ENCODE measurements around the gene CTXND1.

Gene CTXND1

GRCh38 chr15:80231371-80231770 is 20.6 kb downstream of the CTXND1 start:
- Histone ChIP-seq H3K27me3 (ENCODE audit: control insufficient read depth, insufficient read depth, low read length) (no peaks in the 10 kb centered on the region), H3K4me3 (ENCODE audit: low read length) (no peak overlapping the region), H3K36me3 (ENCODE audit: control insufficient read depth, low read depth, low read length) (no peaks in the 10 kb centered on the region), H3K9me3 (ENCODE audit: control insufficient read depth, low read depth, low read length) (no peaks in the 10 kb centered on the region), H3K4me1 (ENCODE audit: control insufficient read depth, low read depth, low read length) (peaks cover 10% of the 10 kb centered on the region), H3K9ac (ENCODE audit: low read length) (no peak overlapping the region), H3K27ac (ENCODE audit: low read length) (no peak overlapping the region)

- Histone ChIP-seq H3K27ac (ENCODE audit: low read length) (no peak overlapping the region), H3K4me3 (ENCODE audit: low read length) (no peak overlapping the region), H3K9ac (ENCODE audit: low read length) (no peak overlapping the region), H3K4me1 (ENCODE audit: control insufficient read depth, low read depth, low read length) (peaks cover 10% of the 10 kb centered on the region), H3K36me3 (ENCODE audit: control insufficient read depth, low read depth, low read length) (no peaks in the 10 kb centered on the region), H3K27me3 (ENCODE audit: control insufficient read depth, insufficient read depth, low read length) (no peaks in the 10 kb centered on the region), H3K9me3 (ENCODE audit: control insufficient read depth, low read depth, low read length) (no peaks in the 10 kb centered on the region)
Observed at GRCh38 chr15:80228959-80229610, 22.9 kb downstream of the CTXND1 start.

GRCh38 chr15:80219955-80220354 is 32.1 kb downstream of the CTXND1 start:
- no peak overlapping the region for H3K9ac ChIP-seq (ENCODE audit: low read length)
- H3K27ac ChIP-seq (ENCODE audit: low read length): no peak overlapping the region
- H3K4me3 ChIP-seq (ENCODE audit: low read length): no peak overlapping the region
- H3K27me3 ChIP-seq (ENCODE audit: control insufficient read depth, insufficient read depth, low read length): no peaks in the 10 kb centered on the region
- H3K4me1 ChIP-seq (ENCODE audit: control insufficient read depth, low read depth, low read length): no peaks in the 10 kb centered on the region
- no peaks in the 10 kb centered on the region for H3K36me3 ChIP-seq (ENCODE audit: control insufficient read depth, low read depth, low read length)
- no peaks in the 10 kb centered on the region for H3K9me3 ChIP-seq (ENCODE audit: control insufficient read depth, low read depth, low read length)

- Histone ChIP-seq H3K36me3 (ENCODE audit: control insufficient read depth, low read depth, low read length) (no peaks in the 10 kb centered on the region), H3K9ac (ENCODE audit: low read length) (no peak overlapping the region), H3K4me3 (ENCODE audit: low read length) (no peak overlapping the region), H3K27me3 (ENCODE audit: control insufficient read depth, insufficient read depth, low read length) (no peaks in the 10 kb centered on the region), H3K4me1 (ENCODE audit: control insufficient read depth, low read depth, low read length) (no peaks in the 10 kb centered on the region), H3K9me3 (ENCODE audit: control insufficient read depth, low read depth, low read length) (no peaks in the 10 kb centered on the region), H3K27ac (ENCODE audit: low read length) (no peak overlapping the region)
Observed at GRCh38 chr15:80217327-80217900, 34.6 kb downstream of the CTXND1 start.

GRCh38 chr15:80216911-80217310 is 35.1 kb downstream of the CTXND1 start:
- H3K36me3 ChIP-seq (ENCODE audit: control insufficient read depth, low read depth, low read length): no peaks in the 10 kb centered on the region
- H3K27ac ChIP-seq (ENCODE audit: low read length): no peak overlapping the region
- H3K9ac ChIP-seq (ENCODE audit: low read length): no peak overlapping the region
- H3K4me1 ChIP-seq (ENCODE audit: control insufficient read depth, low read depth, low read length): no peaks in the 10 kb centered on the region
- H3K9me3 ChIP-seq (ENCODE audit: control insufficient read depth, low read depth, low read length): no peaks in the 10 kb centered on the region
- H3K27me3 ChIP-seq (ENCODE audit: control insufficient read depth, insufficient read depth, low read length): no peaks in the 10 kb centered on the region
- H3K4me3 ChIP-seq (ENCODE audit: low read length): no peak overlapping the region

GRCh38 chr15:80216141-80216540 is 35.9 kb downstream of the CTXND1 start:
- Histone ChIP-seq H3K27me3 (ENCODE audit: control insufficient read depth, insufficient read depth, low read length) (no peaks in the 10 kb centered on the region), H3K4me3 (ENCODE audit: low read length) (no peak overlapping the region), H3K4me1 (ENCODE audit: control insufficient read depth, low read depth, low read length) (no peaks in the 10 kb centered on the region), H3K9me3 (ENCODE audit: control insufficient read depth, low read depth, low read length) (no peaks in the 10 kb centered on the region), H3K27ac (ENCODE audit: low read length) (no peak overlapping the region), H3K9ac (ENCODE audit: low read length) (no peak overlapping the region), H3K36me3 (ENCODE audit: control insufficient read depth, low read depth, low read length) (no peaks in the 10 kb centered on the region)

GRCh38 chr15:80214910-80215309 is 37.1 kb downstream of the CTXND1 start:
- Histone ChIP-seq H3K27ac (ENCODE audit: low read length) (no peak overlapping the region), H3K27me3 (ENCODE audit: control insufficient read depth, insufficient read depth, low read length) (no peaks in the 10 kb centered on the region), H3K4me1 (ENCODE audit: control insufficient read depth, low read depth, low read length) (no peaks in the 10 kb centered on the region), H3K36me3 (ENCODE audit: control insufficient read depth, low read depth, low read length) (no peaks in the 10 kb centered on the region), H3K9ac (ENCODE audit: low read length) (no peak overlapping the region), H3K9me3 (ENCODE audit: control insufficient read depth, low read depth, low read length) (no peaks in the 10 kb centered on the region), H3K4me3 (ENCODE audit: low read length) (no peak overlapping the region)

- Histone ChIP-seq H3K27me3 (ENCODE audit: control insufficient read depth, insufficient read depth, low read length) (no peaks in the 10 kb centered on the region), H3K9me3 (ENCODE audit: control insufficient read depth, low read depth, low read length) (no peaks in the 10 kb centered on the region), H3K4me1 (ENCODE audit: control insufficient read depth, low read depth, low read length) (peaks cover 9% of the 10 kb centered on the region), H3K36me3 (ENCODE audit: control insufficient read depth, low read depth, low read length) (no peaks in the 10 kb centered on the region), H3K9ac (ENCODE audit: low read length) (no peak overlapping the region), H3K27ac (ENCODE audit: low read length) (no peak overlapping the region), H3K4me3 (ENCODE audit: low read length) (no peak overlapping the region)
Observed at GRCh38 chr15:80211976-80212375, 40.0 kb downstream of the CTXND1 start.

- Histone ChIP-seq H3K4me1 (ENCODE audit: control insufficient read depth, low read depth, low read length) (peaks cover 9% of the 10 kb centered on the region), H3K4me3 (ENCODE audit: low read length) (no peak overlapping the region), H3K27ac (ENCODE audit: low read length) (no peak overlapping the region), H3K36me3 (ENCODE audit: control insufficient read depth, low read depth, low read length) (no peaks in the 10 kb centered on the region), H3K27me3 (ENCODE audit: control insufficient read depth, insufficient read depth, low read length) (no peaks in the 10 kb centered on the region), H3K9me3 (ENCODE audit: control insufficient read depth, low read depth, low read length) (no peaks in the 10 kb centered on the region), H3K9ac (ENCODE audit: low read length) (no peak overlapping the region)
Observed at GRCh38 chr15:80210611-80211573, 41.1 kb downstream of the CTXND1 start.

- no peaks in the 10 kb centered on the region for H3K36me3 ChIP-seq (ENCODE audit: control insufficient read depth, low read depth, low read length)
- H3K9me3 ChIP-seq (ENCODE audit: control insufficient read depth, low read depth, low read length): no peaks in the 10 kb centered on the region
- H3K4me1 ChIP-seq (ENCODE audit: control insufficient read depth, low read depth, low read length): peaks cover 9% of the 10 kb centered on the region
- no peak overlapping the region for H3K9ac ChIP-seq (ENCODE audit: low read length)
- H3K27me3 ChIP-seq (ENCODE audit: control insufficient read depth, insufficient read depth, low read length): no peaks in the 10 kb centered on the region
- no peak overlapping the region for H3K4me3 ChIP-seq (ENCODE audit: low read length)
- H3K27ac ChIP-seq (ENCODE audit: low read length): no peak overlapping the region
Observed at GRCh38 chr15:80208758-80209734, 43.0 kb downstream of the CTXND1 start.

GRCh38 chr15:80207887-80208286 is 44.1 kb downstream of the CTXND1 start:
- no peaks in the 10 kb centered on the region for H3K36me3 ChIP-seq (ENCODE audit: control insufficient read depth, low read depth, low read length)
- peaks cover 9% of the 10 kb centered on the region for H3K4me1 ChIP-seq (ENCODE audit: control insufficient read depth, low read depth, low read length)
- no peak overlapping the region for H3K27ac ChIP-seq (ENCODE audit: low read length)

More at GRCh38 chr15:80207887-80208286, 44.1 kb downstream of the CTXND1 start:
- no peak overlapping the region for H3K9ac ChIP-seq (ENCODE audit: low read length)
- H3K27me3 ChIP-seq (ENCODE audit: control insufficient read depth, insufficient read depth, low read length): no peaks in the 10 kb centered on the region
- no peak overlapping the region for H3K4me3 ChIP-seq (ENCODE audit: low read length)
- no peaks in the 10 kb centered on the region for H3K9me3 ChIP-seq (ENCODE audit: control insufficient read depth, low read depth, low read length)

All from iPS-18a (cell line).